WI38 (cell line): ENCODE measurements around the gene KRTAP10-2.

ENCODE experiments used
- H3K4me3 ChIP-seq: 2 replicates; pipeline ENCODE4 v1.5.1; 2011; ENCODE audit warnings: low read depth, mild to moderate bottlenecking, control low read depth, low read length
- TF ChIP-seq, protein P1 (sequence below): IDR thresholded peaks from 2 replicates; pipeline ENCODE4 v1.5.1; 2012; ENCODE audit warnings: low read depth, mild to moderate bottlenecking, control low read depth, low read length

Gene KRTAP10-2

GRCh38 chr21:44548381-44548780, 2.9 kb downstream of the KRTAP10-2 start:
- H3K4me3 ChIP-seq = no peak overlapping the region
- TF ChIP-seq, protein P1, sequence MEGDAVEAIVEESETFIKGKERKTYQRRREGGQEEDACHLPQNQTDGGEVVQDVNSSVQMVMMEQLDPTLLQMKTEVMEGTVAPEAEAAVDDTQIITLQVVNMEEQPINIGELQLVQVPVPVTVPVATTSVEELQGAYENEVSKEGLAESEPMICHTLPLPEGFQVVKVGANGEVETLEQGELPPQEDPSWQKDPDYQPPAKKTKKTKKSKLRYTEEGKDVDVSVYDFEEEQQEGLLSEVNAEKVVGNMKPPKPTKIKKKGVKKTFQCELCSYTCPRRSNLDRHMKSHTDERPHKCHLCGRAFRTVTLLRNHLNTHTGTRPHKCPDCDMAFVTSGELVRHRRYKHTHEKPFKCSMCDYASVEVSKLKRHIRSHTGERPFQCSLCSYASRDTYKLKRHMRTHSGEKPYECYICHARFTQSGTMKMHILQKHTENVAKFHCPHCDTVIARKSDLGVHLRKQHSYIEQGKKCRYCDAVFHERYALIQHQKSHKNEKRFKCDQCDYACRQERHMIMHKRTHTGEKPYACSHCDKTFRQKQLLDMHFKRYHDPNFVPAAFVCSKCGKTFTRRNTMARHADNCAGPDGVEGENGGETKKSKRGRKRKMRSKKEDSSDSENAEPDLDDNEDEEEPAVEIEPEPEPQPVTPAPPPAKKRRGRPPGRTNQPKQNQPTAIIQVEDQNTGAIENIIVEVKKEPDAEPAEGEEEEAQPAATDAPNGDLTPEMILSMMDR = no peak

GRCh38 chr21:44547656-44548331, 3.5 kb downstream of the KRTAP10-2 start:
- TF ChIP-seq, protein P1 = no peak
- H3K4me3 ChIP-seq = no peak overlapping the region

- no peak overlapping the region for H3K4me3 ChIP-seq
- TF ChIP-seq, protein P1 = no peak
These were observed 6.7 kb downstream of the KRTAP10-2 start for GRCh38 chr21:44544566-44544965.

GRCh38 chr21:44542716-44543115, 8.6 kb downstream of the KRTAP10-2 start:
- TF ChIP-seq, protein P1 = no peak

DNA sequence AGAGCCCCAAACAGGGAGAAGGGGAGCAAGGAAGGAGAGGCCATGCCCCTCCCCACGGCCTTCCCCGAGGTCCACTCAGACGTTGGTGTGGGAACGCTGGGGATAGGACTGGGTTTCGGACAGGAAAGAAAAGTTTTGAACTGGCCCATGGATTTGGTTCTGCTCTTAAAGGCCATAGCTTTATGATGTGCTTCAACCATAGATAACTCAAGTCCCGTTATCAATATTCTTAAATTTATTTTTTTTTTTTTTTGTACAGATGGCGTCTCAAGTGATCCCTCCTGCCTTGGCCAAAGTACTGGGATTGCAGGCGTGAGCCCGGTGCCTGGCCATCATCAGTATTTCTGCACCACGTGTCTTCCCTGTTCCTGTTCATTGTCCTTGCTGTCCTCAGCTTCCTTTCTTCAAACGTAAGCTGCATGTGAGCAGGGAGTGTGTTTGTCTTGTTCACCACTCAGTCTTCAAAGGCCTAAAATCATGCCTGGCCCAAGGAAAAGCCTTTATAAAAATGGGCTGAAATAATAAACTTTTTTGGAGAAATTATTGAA, 10.5 kb downstream of the KRTAP10-2 start:
- no peak overlapping the region for H3K4me3 ChIP-seq
- TF ChIP-seq, protein P1 = no peak

More at GRCh38 chr21:44542716-44543115, 8.6 kb downstream of the KRTAP10-2 start:
- no peak overlapping the region for H3K4me3 ChIP-seq

DNA sequence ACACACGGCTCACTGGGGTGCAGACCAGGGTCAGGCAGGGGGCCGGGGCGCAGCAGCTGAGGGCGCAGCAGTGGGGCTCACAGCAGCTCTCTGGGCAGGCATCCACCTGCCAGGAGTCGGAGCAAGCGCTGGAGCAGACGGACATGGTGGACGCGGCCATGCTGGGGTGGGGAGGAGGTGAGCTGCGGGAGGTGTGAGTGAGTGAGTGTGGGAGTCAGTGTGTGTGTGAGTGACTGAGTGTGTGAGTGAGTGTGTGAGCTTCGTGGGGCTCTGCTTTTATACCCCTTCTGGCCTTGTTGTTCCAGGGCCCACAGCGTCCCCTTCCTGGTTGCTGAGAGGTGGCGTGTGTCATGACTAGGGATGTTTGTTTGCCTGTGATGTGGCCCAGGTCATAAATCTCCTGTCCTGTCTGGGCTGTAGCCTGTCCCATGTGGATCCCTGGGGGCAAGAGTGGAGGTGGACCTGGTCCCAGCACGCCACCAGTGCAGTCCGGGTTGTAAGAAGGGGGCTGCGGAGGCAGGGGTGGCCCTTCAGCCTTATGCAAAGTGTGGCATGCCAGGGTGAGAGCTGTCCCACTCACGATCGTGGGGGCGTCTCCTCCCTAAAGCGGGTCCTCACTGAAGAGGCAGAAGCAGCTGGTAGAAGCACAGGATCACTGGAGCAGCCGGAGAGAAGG, 11.2 kb downstream of the KRTAP10-2 start, which contains the start of gene KRTAP10-1:
KRTAP10-1 (minus strand) TSS at position 205 of the 676 bp plus-strand sequence; CDS start at position 160, 45 bp downstream.
- TF ChIP-seq, protein P1 = no peak
- H3K4me3 ChIP-seq = no peak within 1 kb of the TSS

- H3K4me3 ChIP-seq = no peak overlapping the region
- TF ChIP-seq, protein P1 = no peak
These were observed 12.3 kb downstream of the KRTAP10-2 start for GRCh38 chr21:44539046-44539445.
